DLD1 (cell line): ENCODE results near the gene ARHGAP19.

Experiments used
- in situ Hi-C: cut with HindIII; loops from 2 replicates; pipeline ENCODE4 v1.10.0; 2017; ENCODE audit warnings: low sequenced_read_pairs

Gene ARHGAP19

DNA sequence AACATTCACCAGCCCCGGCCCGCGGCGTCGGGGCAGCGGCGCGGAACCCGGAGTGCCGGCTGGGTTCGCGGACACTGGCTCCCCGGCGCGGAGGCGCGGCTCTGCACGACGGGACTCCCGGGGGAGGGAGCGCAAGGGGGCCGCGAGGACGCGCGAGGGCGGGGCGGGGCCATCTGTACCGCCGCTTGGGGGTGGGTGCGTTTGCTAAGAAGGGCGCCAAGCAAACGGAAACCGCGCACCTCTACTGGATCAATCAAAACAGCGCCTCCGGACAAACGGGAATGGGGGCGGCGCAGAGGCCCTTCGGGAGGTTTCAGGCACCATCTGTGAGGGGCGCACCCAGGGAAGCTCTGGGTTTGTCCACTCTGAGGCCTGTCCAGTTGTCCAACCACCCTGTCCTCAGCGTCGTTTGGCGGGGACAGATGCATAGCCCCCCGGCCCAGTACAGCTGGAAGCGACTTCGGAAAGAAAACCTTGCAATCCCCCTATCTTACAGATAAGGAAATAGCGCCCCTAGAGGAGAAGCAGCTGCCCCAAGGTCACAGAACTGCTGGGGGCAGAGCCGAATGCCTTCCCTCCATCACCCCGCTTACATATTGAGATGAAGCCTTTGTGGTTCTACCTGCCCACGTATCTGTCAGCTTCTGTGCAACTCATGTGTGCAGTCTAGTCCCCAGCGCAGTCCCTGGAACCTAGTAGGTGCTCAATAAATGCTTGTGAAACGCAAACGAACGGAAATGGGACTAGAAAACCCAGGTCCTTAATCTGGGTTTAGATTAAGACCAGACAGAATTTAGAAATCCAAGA, 96.0 kb downstream of the ARHGAP19 start:
- in situ Hi-C loops: no loop called here

GRCh38 chr10:97195706-97196222, 96.7 kb downstream of the ARHGAP19 start:
- in situ Hi-C loops: no loop called here

- in situ Hi-C loops: no loop called here
These were observed 99.4 kb downstream of the ARHGAP19 start for GRCh38 chr10:97192952-97193435.

GRCh38 chr10:97190450-97190849, 102.0 kb downstream of the ARHGAP19 start:
- in situ Hi-C loops: no loop called here

DNA sequence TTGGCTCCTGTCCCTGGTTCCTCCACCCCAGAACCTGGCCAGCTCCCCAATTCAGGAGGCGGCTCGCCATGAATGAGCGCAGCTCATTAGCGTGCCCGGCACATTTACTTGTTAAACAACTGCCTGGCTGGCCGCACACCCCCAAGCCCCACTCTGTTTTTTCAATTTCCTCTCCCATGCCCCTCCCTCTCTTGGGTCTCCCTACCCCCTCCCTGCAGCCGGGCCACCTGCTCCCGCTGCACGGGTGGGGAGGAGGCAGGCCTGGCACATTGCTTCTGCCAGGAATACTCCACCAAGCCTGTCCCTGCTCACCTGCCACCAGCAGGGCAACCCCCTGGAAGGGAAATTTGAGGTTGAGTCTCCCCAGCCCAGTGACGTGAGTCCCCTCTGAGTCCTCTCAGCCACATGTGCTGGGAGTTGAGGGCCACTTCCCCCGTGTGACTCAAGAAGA, 104.2 kb downstream of the ARHGAP19 start:
- in situ Hi-C loops: no loop called here

- in situ Hi-C loops: no loop called here
These were observed 105.5 kb downstream of the ARHGAP19 start for GRCh38 chr10:97186911-97187310.

- in situ Hi-C loops: no loop called here
These were observed 106.9 kb downstream of the ARHGAP19 start, which contains the start of gene SLIT1 for GRCh38 chr10:97185326-97186058. Gene SLIT1, minus strand, starts transcription at chr10:97185959. Its CDS starts 285 bp downstream, at chr10:97185674.

DNA sequence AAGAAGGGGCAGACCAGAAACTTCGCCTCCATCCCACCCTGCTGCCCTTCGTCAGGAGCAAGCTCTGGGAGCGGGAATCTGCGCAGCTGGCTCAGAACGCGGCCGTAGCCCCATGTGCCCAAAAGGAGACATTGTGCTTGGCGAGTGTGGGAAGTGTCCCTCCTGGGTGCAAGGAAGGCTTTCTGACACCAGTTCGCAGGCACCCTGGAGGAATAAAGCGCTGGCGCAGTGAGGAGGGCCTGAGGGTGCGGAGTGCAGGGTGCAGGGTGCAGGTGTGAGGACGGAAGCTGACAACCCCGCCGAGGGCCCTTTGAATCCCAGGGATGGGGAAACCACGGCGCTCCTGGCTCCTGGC, 107.5 kb downstream of the ARHGAP19 start:
- in situ Hi-C loops: no loop called here

GRCh38 chr10:97183314-97183713, 109.1 kb downstream of the ARHGAP19 start:
- in situ Hi-C loops: no loop called here

GRCh38 chr10:97182288-97182990, 110.0 kb downstream of the ARHGAP19 start:
- in situ Hi-C loops: no loop called here

DNA sequence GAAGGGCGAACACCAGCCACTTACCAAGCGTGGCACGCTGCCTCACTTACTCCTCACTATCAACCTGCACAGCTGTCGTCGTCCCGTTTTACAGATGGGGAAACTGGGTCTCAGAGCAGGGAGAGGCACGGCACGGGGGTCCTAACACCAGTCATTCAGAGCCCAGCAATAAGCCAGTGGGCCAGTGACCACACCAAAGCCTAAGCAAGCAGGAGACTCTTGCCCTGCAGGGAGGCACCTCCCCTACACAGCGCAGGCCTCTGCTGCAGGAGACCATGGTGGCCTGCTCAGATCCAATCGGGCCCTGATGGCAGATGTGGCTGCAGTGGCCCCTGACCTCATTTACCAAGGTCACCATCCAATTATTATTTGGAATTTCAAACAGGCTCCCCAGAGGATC, 111.5 kb downstream of the ARHGAP19 start:
- in situ Hi-C loops: no loop called here

DNA sequence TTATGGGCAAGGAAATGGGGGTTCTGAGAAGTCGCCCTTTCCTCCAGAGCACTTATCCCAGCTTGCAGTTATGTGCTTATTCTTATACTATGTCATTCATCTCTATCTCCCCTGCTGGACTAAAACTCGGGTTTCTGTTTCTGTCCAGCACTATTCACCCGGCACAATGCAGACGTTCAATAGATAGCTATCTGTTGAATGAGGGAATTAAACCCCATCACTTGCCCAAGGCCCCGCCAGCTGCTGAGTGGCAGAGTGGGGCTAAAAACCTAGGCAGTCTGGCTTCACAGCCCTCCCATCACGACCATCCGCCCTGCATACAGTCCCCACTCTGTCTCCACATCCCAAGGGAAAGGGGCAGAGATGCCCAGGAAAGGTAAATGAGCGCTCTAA, 112.1 kb downstream of the ARHGAP19 start:
- in situ Hi-C loops: no loop called here

DNA sequence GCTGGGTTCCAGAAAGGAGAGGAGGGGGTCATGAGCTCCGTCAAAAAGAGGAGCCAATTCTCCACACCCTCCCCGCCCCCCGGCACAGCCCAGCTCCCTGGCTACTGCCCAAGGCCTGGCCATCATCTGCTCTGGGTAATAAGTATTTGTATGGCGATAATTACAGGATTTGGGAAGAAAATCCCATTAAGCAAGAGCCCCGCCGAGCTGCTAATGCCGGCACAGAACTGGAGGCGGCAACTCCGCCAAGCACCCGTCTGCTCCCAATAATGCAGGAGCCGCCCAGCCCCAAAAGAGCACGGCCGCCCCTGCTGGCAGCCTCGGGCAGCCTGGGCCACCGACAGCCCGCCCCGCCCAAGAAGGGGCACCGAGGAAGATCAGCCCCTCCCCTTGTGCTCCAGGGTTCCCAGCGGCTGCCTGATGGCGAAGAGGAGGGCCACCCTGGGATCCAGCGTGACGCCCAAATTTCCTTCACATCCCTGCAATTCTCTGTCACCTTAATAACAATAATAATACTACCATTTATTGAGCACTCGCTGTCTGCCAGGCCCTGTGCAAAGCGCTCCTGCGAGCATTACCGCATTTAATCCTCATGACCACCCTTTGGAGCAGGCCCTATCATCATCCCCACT, 112.6 kb downstream of the ARHGAP19 start:
- in situ Hi-C loops: no loop called here

- in situ Hi-C loops: no loop called here
These were observed 113.1 kb downstream of the ARHGAP19 start for GRCh38 chr10:97179311-97179710.

DNA sequence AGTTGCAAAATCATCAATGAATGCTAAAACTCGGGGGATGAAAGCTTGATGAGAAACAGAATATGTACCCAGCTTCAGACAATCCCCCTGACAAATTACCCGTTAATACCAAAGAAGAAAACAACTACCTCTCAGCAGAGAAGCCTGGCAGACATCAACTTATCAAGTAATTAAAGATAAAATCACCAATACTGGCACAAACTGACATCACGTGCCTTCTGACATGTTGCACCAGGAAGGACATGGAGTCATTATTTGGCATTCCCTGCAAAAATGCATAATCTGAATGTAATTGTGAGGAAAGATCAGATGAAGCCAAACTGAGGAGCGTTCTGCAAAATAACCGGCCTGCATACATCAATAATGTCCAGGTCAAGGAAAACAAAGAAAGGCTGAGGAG, 114.4 kb downstream of the ARHGAP19 start:
- in situ Hi-C loops: no loop called here

DNA sequence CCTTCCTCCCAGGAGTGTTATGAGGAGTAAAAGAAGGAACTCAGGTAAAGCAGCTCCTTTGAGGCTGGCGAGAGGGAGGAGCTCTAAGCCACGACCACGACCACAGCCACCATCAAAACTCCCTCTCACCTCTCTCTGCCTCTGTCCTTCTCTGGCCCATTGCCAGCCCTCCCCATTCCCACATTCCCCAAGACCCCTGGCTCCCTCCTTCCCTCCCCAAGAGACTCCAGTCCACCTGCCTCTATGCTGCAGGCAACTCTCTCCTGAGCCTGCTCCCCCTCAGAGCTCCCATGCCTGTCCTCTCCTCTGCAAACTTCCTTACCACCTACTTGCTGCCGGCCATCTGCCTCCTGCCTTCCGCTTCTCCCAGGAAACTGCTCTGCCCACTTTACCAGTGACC, 116.2 kb downstream of the ARHGAP19 start:
- in situ Hi-C loops: no loop called here

- in situ Hi-C loops: no loop called here
These were observed 116.9 kb downstream of the ARHGAP19 start for GRCh38 chr10:97175586-97175985.

GRCh38 chr10:97174941-97175340, 117.5 kb downstream of the ARHGAP19 start:
- in situ Hi-C loops: no loop called here

DNA sequence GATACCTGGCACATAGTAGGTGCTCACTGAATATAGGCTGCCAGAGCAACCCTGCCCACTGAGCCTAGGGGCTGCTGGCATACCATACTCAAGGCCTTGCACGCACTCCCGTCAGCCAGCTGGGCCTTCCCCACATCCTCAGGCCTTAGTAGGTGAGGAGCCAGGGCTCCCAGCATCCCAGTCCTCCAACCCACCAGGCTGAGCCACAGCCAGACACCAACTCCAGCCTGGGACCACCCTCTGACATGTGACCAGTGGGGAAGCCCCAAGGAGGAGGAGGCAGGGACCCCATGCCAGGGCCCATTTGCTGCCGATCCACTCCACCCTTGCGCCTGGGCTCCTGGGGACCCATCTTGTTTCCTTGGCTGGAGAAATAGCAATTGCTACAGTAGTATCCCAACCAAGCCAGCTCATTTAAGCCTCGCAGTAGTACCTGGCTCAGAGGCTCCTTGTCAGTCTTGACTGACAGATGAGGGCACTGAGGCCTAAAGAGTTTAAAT, 118.1 kb downstream of the ARHGAP19 start:
- in situ Hi-C loops: no loop called here

- in situ Hi-C loops: no loop called here
These were observed 119.4 kb downstream of the ARHGAP19 start for GRCh38 chr10:97173036-97173435.
